ENCODE results near the gene LTBR.
A peak's percentile ranks its signal among the peaks of the same experiment; 100 is the strongest.
"Not testable (repeated sequence)": the region's sequence is repeated elsewhere in the genome, so short reads cannot be mapped to it uniquely, and the experiment has no call there.

Gene LTBR

GRCh38 chr12:6427796-6428195 lies 43.8 kb downstream of the LTBR start:
- not testable (repeated sequence) for DNase-seq

- DNase-seq: no peak
Measured at GRCh38 chr12:6428326-6428725, 44.4 kb downstream of the LTBR start.

- DNase-seq: peak; percentile 78
Measured at GRCh38 chr12:6430124-6430989, 46.4 kb downstream of the LTBR start.

- no peak for DNase-seq
Measured at GRCh38 chr12:6432991-6433390, 49.0 kb downstream of the LTBR start.

- no peak for DNase-seq
Measured at GRCh38 chr12:6434205-6435140, 50.5 kb downstream of the LTBR start.

- no peak for DNase-seq
Measured at GRCh38 chr12:6435961-6436715, 52.2 kb downstream of the LTBR start.

- DNase-seq: no peak
Measured at GRCh38 chr12:6437586-6437985, 53.6 kb downstream of the LTBR start.

GRCh38 chr12:6438345-6438744 lies 54.4 kb downstream of the LTBR start:
- no peak for DNase-seq

GRCh38 chr12:6440391-6440790 lies 56.4 kb downstream of the LTBR start:
- no peak for DNase-seq

Measured in femur (tissue), 1 donor.